Heart right ventricle (tissue), 16 donors: Measurements from ENCODE around the gene TNS1. TPM values are rescaled to one million over a fixed set of nuclear protein-coding genes. Genes with fewer than 3 reads are reported as not detected.

ENCODE experiments used
- ATAC-seq, 8 donors: fragments of 200-7000 bp; cut with Tn5 transposase; one replicate each; pipeline ENCODE4 v1.9.1; 2020; ENCODE audit warnings: mild to moderate bottlenecking in 8 of 8, moderate library complexity in 8 of 8, moderate number of reproducible peaks in 1 of 8
- DNase-seq, 2 donors: peaks; one replicate each; pipeline ENCODE4 v3.0.0-alpha.2; 2020
- H3K27ac ChIP-seq, 10 donors: fragments of 200-600 bp; sonication (generic) in 2 of 10; one replicate each; pipeline versions ENCODE4 v1.5.0 to v1.8.0; 2020 to 2022; ENCODE audit warnings: mild to moderate bottlenecking in 3 of 10
- H3K27me3 ChIP-seq, 7 donors: fragments of 200-600 bp; one replicate each; pipeline ENCODE4 v1.8.0; 2021 to 2022; ENCODE audit warnings: mild to moderate bottlenecking in 2 of 7
- H3K36me3 ChIP-seq, 9 donors: fragments of 200-600 bp; sonication (generic) in 1 of 9; one replicate each; pipeline versions ENCODE4 v1.5.0 to v1.8.0; 2020 to 2022; ENCODE audit warnings: mild to moderate bottlenecking in 2 of 9
- H3K4me1 ChIP-seq, 9 donors: fragments of 200-600 bp; sonication (generic) in 1 of 9; one replicate each; pipeline versions ENCODE4 v1.5.0 to v1.8.0; 2020 to 2022; ENCODE audit warnings: mild to moderate bottlenecking in 4 of 9
- H3K4me3 ChIP-seq, 10 donors: fragments of 200-600 bp; sonication (generic) in 2 of 10; one replicate each; pipeline versions ENCODE4 v1.5.0 to v1.8.0; 2020 to 2022; ENCODE audit warnings: mild to moderate bottlenecking in 7 of 10, moderate library complexity in 2 of 10
- H3K9me3 ChIP-seq, 11 donors: fragments of 200-600 bp in 10 of 11; sonication (generic) in 2 of 11; one replicate each; pipeline versions ENCODE4 v1.5.0 to v1.8.0; 2013 to 2022; ENCODE audit warnings: mild to moderate bottlenecking in 2 of 11, control low read depth in 1 of 11, moderate library complexity in 1 of 11
- CTCF ChIP-seq, 9 donors: fragments of 200-600 bp; sonication (generic) in 2 of 9; IDR thresholded peaks; one replicate each; pipeline versions ENCODE4 v1.5.0 to v1.8.0; 2021 to 2022; ENCODE audit warnings: antibody characterized with exemption in 9 of 9, mild to moderate bottlenecking in 5 of 9, moderate library complexity in 1 of 9
- WGBS, 2 donors: extraction: QIAGEN DNeasy Blood & Tissue Kit; methylation state at CpG; one replicate each; pipeline ENCODE4 v1.1.7; 2013; ENCODE audit warnings: inconsistent platforms in 1 of 2; 5-methylcytosine and 5-hydroxymethylcytosine counted together
- intact Hi-C, 10 donors: fragments of 100-400 bp; cut with DNase I; formaldehyde crosslinking; loops; one replicate each; pipeline versions ENCODE4 v1.11.1 to v1.14.2; 2022
- polyA plus RNA-seq, 2 donors: library from polyadenylated mRNA; stranded (reverse); fragments of 200-250 nt; gene quantifications; one replicate each; pipeline ENCODE4 v1.2.3, GENCODE V29; 2013
- total RNA-seq, 10 donors: library from RNA; stranded (reverse); fragmentation: NEBNext Ultra II Directional in 3 of 10; extraction: Animal tissue kit (Norgen Biotek cat#: 25700) in 3 of 10; gene quantifications; one replicate each; pipeline versions ENCODE4 v1.2.1 to v1.2.4, GENCODE V29; 2021 to 2023
- donor health status: Arrhythmogenic right ventricular cardiomyopathy.
- donor health status: ischemic (EF 13 %, LVEDD 7.1; RV severe dilation, severe dysfunction).
- donor health status: healthy with polysubstance abuse.
- donor health status: DM: no; HTN: yes; CAD: no.
- donor health status: DM: no; HTN: no; CAD: no.
- donor health status: ischemic (EF 25% LVEDD 6.9; RV normal size, moderate dysfunction).
- donor health status: ischemic (EF 25% LVEDD 5.7; RV mildly dilated, moderate dysfunction).
- donor health status: healthy.
- donor health status: DM: yes; HTN: yes; CAD: no.
- donor health status: Ischemic cardiomyopathy.
- donor health status: ischemic (EF 35%, LVEDD 5.7; RV mildly dilated, moderate dysfunction).
- donor health status: nonischemic (EF 11% LVEDD 7.7; RV severe dilation, severe dysfunction).
- donor health status: DM: yes; HTN: yes; CAD: no.
- donor health status: PGD.
- donor health status: ischemic (EF 29% LVEDD 5.4; RV normal size, mild dysfunction).
- donor health status: nonischemic (EF 23%, LVEDD 6.1; RV moderate dilation, normal function).

Gene TNS1
- total and polyA plus RNA-seq, 12 donors: 64.6 to 844 (median 731) TPM

GRCh38 chr2:217834744-217835513, 167.9 kb downstream of the TNS1 start:
- Histone ChIP-seq H3K27ac (peak overlapping the region; percentile 71 to 96 (median 88)), H3K4me3 (no peak overlapping the region), H3K9me3 (no peaks in the 10 kb centered on the region), H3K36me3 (peaks cover 0 to 77% (median 56%) of the 10 kb centered on the region in 9 donors), H3K27me3 (no peaks in the 10 kb centered on the region), H3K4me1 (peaks cover 44 to 98% (median 83%) of the 10 kb centered on the region in 9 donors)
- 92% methylated on average over 11 of the region's 11 CpGs for WGBS, 2 donors
- no peak for TF ChIP-seq CTCF (IDR thresholded peaks at IDR 0.05)
- intact Hi-C loops: loop anchor here in 1 of 10 donors (5.0 kb wide), 1 partner anchor 33 kb away; no protein-coding TSS in a partner anchor
- ATAC-seq (no peak), DNase-seq (no peak)

- Histone ChIP-seq H3K9me3 (no peaks in the 10 kb centered on the region), H3K36me3 (peaks cover 0 to 77% (median 60%) of the 10 kb centered on the region in 9 donors), H3K4me3 (no peak overlapping the region), H3K4me1 (peaks cover 44 to 98% (median 83%) of the 10 kb centered on the region in 9 donors), H3K27me3 (no peaks in the 10 kb centered on the region), H3K27ac (peak overlapping the region; percentile 71 to 96 (median 88))
- intact Hi-C loops: no loop called here
- ATAC-seq (peak in 4 of 8 donors; percentile 6 to 48 (median 14)), DNase-seq (peak; percentile 37 to 53)
- no peak for TF ChIP-seq CTCF (IDR thresholded peaks at IDR 0.05)
- 51 to 58% methylated on average over 3 of the region's 3 CpGs for WGBS, 2 donors
These were observed 168.7 kb downstream of the TNS1 start for GRCh38 chr2:217834057-217834620.

- H3K36me3 ChIP-seq: peaks cover 0 to 82% (median 67%) of the 10 kb centered on the region in 9 donors
- no peaks in the 10 kb centered on the region for H3K27me3 ChIP-seq
- TF ChIP-seq CTCF (IDR thresholded peaks at IDR 0.05): no peak
- ATAC-seq (peak in 1 of 8 donors; percentile 5), DNase-seq (no peak)
- intact Hi-C loops: no loop called here
- no peak overlapping the region for H3K4me3 ChIP-seq
- H3K4me1 ChIP-seq: peaks cover 44 to 98% (median 83%) of the 10 kb centered on the region in 9 donors
- H3K9me3 ChIP-seq: no peaks in the 10 kb centered on the region
- peak overlapping the region; percentile 44 to 96 (median 88) for H3K27ac ChIP-seq
- WGBS, 2 donors: 69 to 82% methylated on average over 8 of the region's 8 CpGs
These were observed 169.4 kb downstream of the TNS1 start for GRCh38 chr2:217833439-217833838.

GRCh38 chr2:217832987-217833386, 169.8 kb downstream of the TNS1 start:
- intact Hi-C loops: no loop called here
- Histone ChIP-seq H3K27ac (peak overlapping the region; percentile 44 to 96 (median 88)), H3K27me3 (no peaks in the 10 kb centered on the region), H3K9me3 (no peaks in the 10 kb centered on the region), H3K4me3 (no peak overlapping the region), H3K36me3 (peaks cover 0 to 84% (median 69%) of the 10 kb centered on the region in 9 donors), H3K4me1 (peaks cover 44 to 98% (median 83%) of the 10 kb centered on the region in 9 donors)
- ATAC-seq (no peak), DNase-seq (no peak)
- no peak for TF ChIP-seq CTCF (IDR thresholded peaks at IDR 0.05)
- 93 to 95% methylated on average over 15 of the region's 15 CpGs for WGBS, 2 donors
